ENCODE data around the gene DRICH1.

Gene DRICH1

DNA sequence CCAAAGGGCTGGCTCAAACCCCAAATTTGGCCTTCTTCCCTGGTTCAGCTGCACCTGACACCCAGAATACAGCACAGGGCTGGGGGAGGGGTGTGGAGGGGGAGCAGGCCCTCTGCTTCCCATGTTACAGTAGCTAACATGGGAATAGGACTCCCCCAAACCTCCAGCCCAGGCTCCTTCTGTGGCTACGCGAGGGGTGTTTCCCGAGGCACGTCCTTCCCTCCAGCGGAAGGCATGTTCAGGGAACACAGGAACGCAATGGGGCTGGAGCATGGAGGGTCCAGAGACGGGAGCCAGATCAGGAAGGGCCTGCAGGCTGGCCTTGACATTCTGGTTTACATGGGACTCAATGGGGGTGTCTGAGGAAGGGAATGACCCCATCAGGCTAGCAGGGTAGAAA, 40.3 kb downstream of the DRICH1 start:
- no peak overlapping the region for H3K9ac ChIP-seq (ENCODE audit: low read length)
- no peak overlapping the region for H4K91ac ChIP-seq (ENCODE audit: low read depth, low read length)
- no peaks in the 10 kb centered on the region for H3K36me3 ChIP-seq (ENCODE audit: control insufficient read depth in 1 of 2, insufficient read depth in 2 of 2, low read length in 2 of 2)
- no peak overlapping the region for H2AFZ ChIP-seq (ENCODE audit: insufficient read depth, low read length, poor library complexity)
- H3K4me2 ChIP-seq (ENCODE audit: low read length) = no peak overlapping the region
- no peak overlapping the region for H2BK120ac ChIP-seq (ENCODE audit: insufficient read depth, low read length, poor library complexity)
- no peak overlapping the region for H3K27ac ChIP-seq (ENCODE audit: low read depth, low read length)
- no CpG with 5 or more reads among the region's 7 CpGs for WGBS (ENCODE audit: extremely low coverage, insufficient coverage, insufficient read length)
- no peak overlapping the region for H2BK5ac ChIP-seq (ENCODE audit: low read depth, low read length, poor library complexity)
- H3K18ac ChIP-seq (ENCODE audit: low read length) = no peak overlapping the region
- no peak for DNase-seq
- H3K23ac ChIP-seq (ENCODE audit: low read length) = no peak overlapping the region
- H3K79me1 ChIP-seq (ENCODE audit: low read length) = no peaks in the 10 kb centered on the region
- no peaks in the 10 kb centered on the region for H3K27me3 ChIP-seq (ENCODE audit: insufficient read depth, low read length)
- no peak overlapping the region for H4K12ac ChIP-seq (ENCODE audit: low read depth, low read length)
- H3K79me2 ChIP-seq (ENCODE audit: control insufficient read depth, insufficient read depth, low read length, poor library complexity) = no peaks in the 10 kb centered on the region
- no peak overlapping the region for H2BK12ac ChIP-seq (ENCODE audit: low read length)
- H3K4ac ChIP-seq (ENCODE audit: low read depth, low read length) = no peak overlapping the region
- no peak overlapping the region for H2AK5ac ChIP-seq (ENCODE audit: low read length)
- H3K4me3 ChIP-seq (ENCODE audit: low read depth, low read length) = no peak overlapping the region
- no peaks in the 10 kb centered on the region for H3K9me3 ChIP-seq (ENCODE audit: insufficient read depth, low read depth, low read length)
- peaks cover 10 to 11% of the 10 kb centered on the region in 2 experiments for H3K4me1 ChIP-seq (ENCODE audit: control insufficient read depth in 1 of 2, insufficient read depth in 2 of 2, low read length in 2 of 2)
- no peak overlapping the region for H3K14ac ChIP-seq (ENCODE audit: low read length)
- no peak overlapping the region for H4K8ac ChIP-seq (ENCODE audit: low read depth, low read length)

DNA sequence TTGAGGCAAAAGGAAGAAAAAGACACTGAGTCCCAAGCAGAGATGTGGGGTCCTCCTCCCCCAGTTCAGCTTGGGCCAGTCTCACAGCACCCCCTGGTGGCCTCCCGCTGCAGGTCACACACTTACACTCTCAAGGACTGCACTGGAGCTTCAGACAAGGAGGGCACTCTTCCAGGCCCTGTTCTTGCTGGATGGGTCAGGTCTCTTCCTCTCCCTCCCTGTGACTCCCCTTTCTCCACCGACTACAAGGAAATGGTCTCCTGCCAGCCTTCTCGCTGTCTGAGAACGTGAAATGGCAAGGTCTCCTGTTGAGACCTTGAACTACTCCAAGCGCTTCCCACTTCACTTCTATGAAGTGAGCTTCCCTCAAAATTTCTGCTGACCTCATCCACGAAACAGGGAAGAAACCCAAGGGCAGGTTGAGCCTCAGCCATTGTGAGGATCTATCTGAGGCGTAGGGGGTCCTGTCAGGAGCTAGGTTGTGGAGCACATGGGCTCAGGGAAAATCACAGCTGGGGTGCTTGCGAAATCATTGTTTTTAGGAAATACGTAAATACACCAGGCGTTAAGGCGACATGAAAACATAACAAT, 40.8 kb downstream of the DRICH1 start:
- Histone ChIP-seq H3K4me1 (ENCODE audit: control insufficient read depth in 1 of 2, insufficient read depth in 2 of 2, low read length in 2 of 2) (peaks cover 10 to 11% of the 10 kb centered on the region in 2 experiments), H3K27me3 (ENCODE audit: insufficient read depth, low read length) (no peaks in the 10 kb centered on the region), H3K18ac (ENCODE audit: low read length) (no peak overlapping the region), H3K23ac (ENCODE audit: low read length) (no peak overlapping the region), H4K12ac (ENCODE audit: low read depth, low read length) (no peak overlapping the region), H3K4ac (ENCODE audit: low read depth, low read length) (no peak overlapping the region), H2AFZ (ENCODE audit: insufficient read depth, low read length, poor library complexity) (no peak overlapping the region), H2AK5ac (ENCODE audit: low read length) (no peak overlapping the region), H3K4me3 (ENCODE audit: low read depth, low read length) (no peak overlapping the region), H3K27ac (ENCODE audit: low read depth, low read length) (no peak overlapping the region), H2BK5ac (ENCODE audit: low read depth, low read length, poor library complexity) (no peak overlapping the region), H4K8ac (ENCODE audit: low read depth, low read length) (no peak overlapping the region), H4K91ac (ENCODE audit: low read depth, low read length) (no peak overlapping the region), H3K14ac (ENCODE audit: low read length) (no peak overlapping the region), H3K79me1 (ENCODE audit: low read length) (no peaks in the 10 kb centered on the region), H3K79me2 (ENCODE audit: control insufficient read depth, insufficient read depth, low read length, poor library complexity) (no peaks in the 10 kb centered on the region), H3K9me3 (ENCODE audit: insufficient read depth, low read depth, low read length) (no peaks in the 10 kb centered on the region), H3K36me3 (ENCODE audit: control insufficient read depth in 1 of 2, insufficient read depth in 2 of 2, low read length in 2 of 2) (no peaks in the 10 kb centered on the region), H3K4me2 (ENCODE audit: low read length) (no peak overlapping the region), H2BK120ac (ENCODE audit: insufficient read depth, low read length, poor library complexity) (no peak overlapping the region), H3K9ac (ENCODE audit: low read length) (no peak overlapping the region), H2BK12ac (ENCODE audit: low read length) (no peak overlapping the region)
- no CpG with 5 or more reads among the region's 11 CpGs for WGBS (ENCODE audit: extremely low coverage, insufficient coverage, insufficient read length)
- peak; percentile 24 to 65 for DNase-seq

DNA sequence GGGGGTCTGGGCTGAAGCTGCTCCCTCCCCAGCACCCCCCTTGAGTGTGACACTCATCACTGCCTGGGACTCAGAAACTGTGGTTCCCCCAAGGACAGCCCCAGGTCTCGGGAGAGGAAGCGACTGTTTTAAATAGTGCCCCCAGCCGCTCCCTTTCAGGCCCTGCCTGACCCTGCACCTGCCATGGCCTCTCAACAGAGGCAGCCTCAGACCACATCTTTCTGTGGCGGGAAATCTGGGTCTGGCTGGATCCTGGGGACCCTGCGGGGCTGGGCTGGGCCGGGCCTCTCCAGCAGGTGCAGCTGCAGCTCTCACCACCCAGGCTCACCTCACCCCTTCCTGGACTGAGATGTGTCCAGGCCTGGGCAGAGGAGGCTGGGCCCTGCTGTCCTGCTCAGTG, 48.3 kb downstream of the DRICH1 start:
- no peaks in the 10 kb centered on the region for H3K79me1 ChIP-seq (ENCODE audit: low read length)
- no peak overlapping the region for H2AK5ac ChIP-seq (ENCODE audit: low read length)
- H2BK12ac ChIP-seq (ENCODE audit: low read length) = no peak overlapping the region
- no peak overlapping the region for H4K91ac ChIP-seq (ENCODE audit: low read depth, low read length)
- H3K4me2 ChIP-seq (ENCODE audit: low read length) = no peak overlapping the region
- no peak overlapping the region for H2AFZ ChIP-seq (ENCODE audit: insufficient read depth, low read length, poor library complexity)
- no peak overlapping the region for H4K8ac ChIP-seq (ENCODE audit: low read depth, low read length)
- H3K4ac ChIP-seq (ENCODE audit: low read depth, low read length) = no peak overlapping the region
- no peak overlapping the region for H3K18ac ChIP-seq (ENCODE audit: low read length)
- no peaks in the 10 kb centered on the region for H3K36me3 ChIP-seq (ENCODE audit: control insufficient read depth in 1 of 2, insufficient read depth in 2 of 2, low read length in 2 of 2)
- no peak overlapping the region for H2BK5ac ChIP-seq (ENCODE audit: low read depth, low read length, poor library complexity)
- no peak overlapping the region for H4K12ac ChIP-seq (ENCODE audit: low read depth, low read length)
- H3K79me2 ChIP-seq (ENCODE audit: control insufficient read depth, insufficient read depth, low read length, poor library complexity) = no peaks in the 10 kb centered on the region
- H3K14ac ChIP-seq (ENCODE audit: low read length) = no peak overlapping the region
- no peak overlapping the region for H3K27ac ChIP-seq (ENCODE audit: low read depth, low read length)
- H3K4me3 ChIP-seq (ENCODE audit: low read depth, low read length) = no peak overlapping the region
- peaks cover 11 to 14% of the 10 kb centered on the region in 2 experiments for H3K4me1 ChIP-seq (ENCODE audit: control insufficient read depth in 1 of 2, insufficient read depth in 2 of 2, low read length in 2 of 2)
- no peak overlapping the region for H3K9ac ChIP-seq (ENCODE audit: low read length)
- WGBS (ENCODE audit: extremely low coverage, insufficient coverage, insufficient read length) = no CpG with 5 or more reads among the region's 6 CpGs
- no peak for DNase-seq
- no peak overlapping the region for H2BK120ac ChIP-seq (ENCODE audit: insufficient read depth, low read length, poor library complexity)
- no peaks in the 10 kb centered on the region for H3K9me3 ChIP-seq (ENCODE audit: insufficient read depth, low read depth, low read length)
- H3K23ac ChIP-seq (ENCODE audit: low read length) = no peak overlapping the region
- no peaks in the 10 kb centered on the region for H3K27me3 ChIP-seq (ENCODE audit: insufficient read depth, low read length)

DNA sequence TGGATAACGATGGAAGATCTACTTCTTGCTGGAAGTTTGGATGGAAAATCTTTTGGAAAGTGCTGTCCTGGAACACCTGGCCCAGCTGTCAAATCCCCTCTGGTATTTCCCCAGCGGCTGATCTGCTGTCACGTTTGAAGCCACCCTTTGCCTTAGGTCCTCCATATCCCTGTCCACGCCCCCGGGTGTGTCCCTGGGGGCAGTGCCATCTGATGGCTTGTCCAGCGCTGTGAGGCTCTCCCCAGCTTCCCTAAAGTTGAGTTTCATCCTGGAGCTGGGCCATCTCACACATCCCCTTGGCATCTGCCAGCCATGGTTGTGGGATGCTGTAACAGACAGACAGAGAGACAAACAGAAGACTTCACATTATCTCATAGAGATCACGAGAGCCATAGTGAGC, 49.0 kb downstream of the DRICH1 start:
- DNase-seq = no peak
- no peak overlapping the region for H3K4ac ChIP-seq (ENCODE audit: low read depth, low read length)
- H3K18ac ChIP-seq (ENCODE audit: low read length) = no peak overlapping the region
- no peaks in the 10 kb centered on the region for H3K79me2 ChIP-seq (ENCODE audit: control insufficient read depth, insufficient read depth, low read length, poor library complexity)
- H3K14ac ChIP-seq (ENCODE audit: low read length) = no peak overlapping the region
- H2AFZ ChIP-seq (ENCODE audit: insufficient read depth, low read length, poor library complexity) = no peak overlapping the region
- no peak overlapping the region for H4K8ac ChIP-seq (ENCODE audit: low read depth, low read length)
- no peak overlapping the region for H3K27ac ChIP-seq (ENCODE audit: low read depth, low read length)
- H2BK12ac ChIP-seq (ENCODE audit: low read length) = no peak overlapping the region
- no peaks in the 10 kb centered on the region for H3K36me3 ChIP-seq (ENCODE audit: control insufficient read depth in 1 of 2, insufficient read depth in 2 of 2, low read length in 2 of 2)
- no CpG with 5 or more reads among the region's 7 CpGs for WGBS (ENCODE audit: extremely low coverage, insufficient coverage, insufficient read length)
- H2BK120ac ChIP-seq (ENCODE audit: insufficient read depth, low read length, poor library complexity) = no peak overlapping the region
- no peak overlapping the region for H3K9ac ChIP-seq (ENCODE audit: low read length)
- H3K27me3 ChIP-seq (ENCODE audit: insufficient read depth, low read length) = no peaks in the 10 kb centered on the region
- H3K23ac ChIP-seq (ENCODE audit: low read length) = no peak overlapping the region
- no peak overlapping the region for H2BK5ac ChIP-seq (ENCODE audit: low read depth, low read length, poor library complexity)
- peaks cover 8 to 14% of the 10 kb centered on the region in 2 experiments for H3K4me1 ChIP-seq (ENCODE audit: control insufficient read depth in 1 of 2, insufficient read depth in 2 of 2, low read length in 2 of 2)
- H3K4me2 ChIP-seq (ENCODE audit: low read length) = no peak overlapping the region
- no peak overlapping the region for H4K91ac ChIP-seq (ENCODE audit: low read depth, low read length)
- H3K9me3 ChIP-seq (ENCODE audit: insufficient read depth, low read depth, low read length) = no peaks in the 10 kb centered on the region
- H3K4me3 ChIP-seq (ENCODE audit: low read depth, low read length) = no peak overlapping the region
- H4K12ac ChIP-seq (ENCODE audit: low read depth, low read length) = no peak overlapping the region
- H3K79me1 ChIP-seq (ENCODE audit: low read length) = no peaks in the 10 kb centered on the region
- H2AK5ac ChIP-seq (ENCODE audit: low read length) = no peak overlapping the region
